DOHH2 (cell line): ENCODE results near the gene RNF222.

Experiments
- CTCF ChIP-seq: fragments of 200-600 bp; sonication (generic); IDR thresholded peaks from one replicate; pipeline ENCODE4 v1.5.1; 2014; ENCODE audit warnings: antibody characterized with exemption, mild to moderate bottlenecking, low read depth, low read length; ENCODE audit not compliant: poor library complexity, severe bottlenecking
- EZH2phosphoT487 ChIP-seq: fragments of 200-600 bp; sonication (generic); IDR thresholded peaks from 2 replicates; pipeline ENCODE4 v1.6.1; 2017; ENCODE audit warnings: borderline replicate concordance, mild to moderate bottlenecking, antibody characterized with exemption, low read length, moderate library complexity, mixed read lengths

DNA sequence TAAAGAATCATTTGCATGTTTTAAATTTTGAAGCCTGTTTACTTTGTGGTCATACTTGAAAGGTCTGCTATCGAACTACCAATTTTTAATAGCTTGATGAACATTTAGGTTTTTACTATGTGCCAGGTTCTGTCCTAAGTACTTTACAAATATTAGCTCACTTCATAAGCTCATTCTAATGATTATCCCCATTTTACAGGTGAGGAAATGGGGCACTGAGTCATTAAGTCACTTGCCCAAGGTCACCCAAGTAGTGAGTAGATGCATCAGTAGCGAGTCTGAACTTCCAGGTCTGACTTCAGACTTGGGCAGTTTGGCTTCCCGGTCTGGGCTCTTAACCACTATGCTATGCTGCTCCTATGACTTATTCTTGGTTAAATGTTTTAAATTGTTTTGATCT is 42.1 kb upstream of the RNF222 start:
- TF ChIP-seq CTCF (no peak), EZH2phosphoT487 (no peak)
